BE2C (cell line): ENCODE data around the gene SNX24.

Source experiments
- DNase-seq: peaks from one replicate; pipeline ENCODE4 v3.0.0-alpha.2; 2020
- H3K27me3 ChIP-seq: fragments of 250-450 bp; sonication (Bioruptor Pico); 2 replicates; pipeline ENCODE4 v1.5.1; 2020; ENCODE audit warnings: mild to moderate bottlenecking
- H3K36me3 ChIP-seq: fragments of 250-450 bp; sonication (Bioruptor Pico); 2 replicates; pipeline ENCODE4 v1.5.1; 2020; ENCODE audit warnings: mild to moderate bottlenecking
- H3K4me1 ChIP-seq: fragments of 250-450 bp; sonication (Bioruptor Pico); 2 replicates; pipeline ENCODE4 v1.5.1; 2020
- H3K4me3 ChIP-seq: 2 replicates; pipeline ENCODE4 v1.5.1; 2011; ENCODE audit warnings: low read depth, low read length
- H3K9me3 ChIP-seq: fragments of 250-450 bp; sonication (Bioruptor Pico); 2 replicates; pipeline ENCODE4 v1.5.1; 2020
- TF ChIP-seq, protein P1 (sequence below): IDR thresholded peaks from 2 replicates; pipeline ENCODE4 v1.5.1; 2012; ENCODE audit warnings: mild to moderate bottlenecking, low read depth, low read length

The SNX24 gene

DNA sequence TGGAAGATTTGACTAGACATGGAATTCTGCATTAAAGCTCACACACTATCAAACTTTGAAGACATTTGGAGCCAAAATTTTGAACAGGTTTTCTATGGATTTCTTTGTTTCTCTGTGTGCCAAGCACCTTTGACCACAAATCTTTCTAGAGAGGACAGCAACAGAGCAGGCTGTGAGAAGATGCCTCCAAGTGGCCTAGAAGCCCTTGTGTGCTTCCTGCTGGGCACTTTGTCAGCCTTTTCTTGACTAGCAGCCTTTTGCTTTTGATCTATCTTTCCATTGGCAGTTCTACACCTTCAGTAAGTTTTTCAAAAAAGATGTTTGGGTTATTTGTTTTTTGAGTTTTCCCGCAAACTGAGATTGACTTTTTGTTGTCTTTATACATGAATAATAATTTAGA is 84.6 kb downstream of the SNX24 start:
- no peaks in the 10 kb centered on the region for H3K27me3 ChIP-seq
- H3K4me3 ChIP-seq = no peak overlapping the region
- H3K36me3 ChIP-seq = no peaks in the 10 kb centered on the region
- TF ChIP-seq, protein P1, sequence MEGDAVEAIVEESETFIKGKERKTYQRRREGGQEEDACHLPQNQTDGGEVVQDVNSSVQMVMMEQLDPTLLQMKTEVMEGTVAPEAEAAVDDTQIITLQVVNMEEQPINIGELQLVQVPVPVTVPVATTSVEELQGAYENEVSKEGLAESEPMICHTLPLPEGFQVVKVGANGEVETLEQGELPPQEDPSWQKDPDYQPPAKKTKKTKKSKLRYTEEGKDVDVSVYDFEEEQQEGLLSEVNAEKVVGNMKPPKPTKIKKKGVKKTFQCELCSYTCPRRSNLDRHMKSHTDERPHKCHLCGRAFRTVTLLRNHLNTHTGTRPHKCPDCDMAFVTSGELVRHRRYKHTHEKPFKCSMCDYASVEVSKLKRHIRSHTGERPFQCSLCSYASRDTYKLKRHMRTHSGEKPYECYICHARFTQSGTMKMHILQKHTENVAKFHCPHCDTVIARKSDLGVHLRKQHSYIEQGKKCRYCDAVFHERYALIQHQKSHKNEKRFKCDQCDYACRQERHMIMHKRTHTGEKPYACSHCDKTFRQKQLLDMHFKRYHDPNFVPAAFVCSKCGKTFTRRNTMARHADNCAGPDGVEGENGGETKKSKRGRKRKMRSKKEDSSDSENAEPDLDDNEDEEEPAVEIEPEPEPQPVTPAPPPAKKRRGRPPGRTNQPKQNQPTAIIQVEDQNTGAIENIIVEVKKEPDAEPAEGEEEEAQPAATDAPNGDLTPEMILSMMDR = no peak
- no peaks in the 10 kb centered on the region for H3K4me1 ChIP-seq
- no peaks in the 10 kb centered on the region for H3K9me3 ChIP-seq
- no peak for DNase-seq

DNA sequence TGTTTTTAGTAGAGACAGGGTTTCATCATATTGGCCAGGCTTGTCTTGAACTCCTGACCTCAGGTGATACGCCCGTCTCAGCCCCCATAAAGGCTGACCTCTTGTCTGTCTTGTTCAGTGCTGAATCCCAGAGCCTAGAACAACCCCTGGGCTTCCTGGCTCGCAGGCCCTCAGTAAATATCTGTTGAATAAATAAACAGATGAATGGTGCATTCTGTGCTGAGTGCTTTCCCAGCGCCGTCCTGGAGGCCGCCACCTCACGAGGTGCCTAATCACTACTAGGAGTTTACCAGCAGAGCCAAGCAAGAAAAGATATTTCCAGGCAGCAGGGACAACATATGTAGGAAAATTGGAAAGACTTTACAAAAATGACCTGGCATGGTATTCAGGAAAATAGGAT is 88.5 kb downstream of the SNX24 start:
- Histone ChIP-seq H3K9me3 (no peaks in the 10 kb centered on the region), H3K4me3 (no peak overlapping the region), H3K27me3 (no peaks in the 10 kb centered on the region), H3K36me3 (no peaks in the 10 kb centered on the region), H3K4me1 (no peaks in the 10 kb centered on the region)
- TF ChIP-seq, protein P1 = no peak
- no peak for DNase-seq

DNA sequence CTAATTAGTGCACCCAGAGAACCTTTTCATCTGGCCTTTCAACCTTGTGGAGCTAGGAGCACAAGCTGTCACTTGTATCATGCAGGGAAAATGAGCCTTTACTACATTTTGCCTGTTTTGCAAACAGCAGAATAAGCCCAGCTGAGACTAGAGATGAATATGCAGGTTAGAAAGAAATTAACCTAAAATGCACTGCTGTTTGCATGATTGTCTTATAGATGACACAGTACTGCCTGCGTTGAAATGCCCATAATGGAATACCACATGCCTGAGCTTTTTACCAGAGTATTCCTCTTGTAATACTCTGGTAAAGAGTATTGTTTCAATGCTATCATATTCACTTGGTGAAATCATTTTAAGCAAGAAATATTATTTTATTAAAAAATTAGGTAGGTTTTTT is 90.7 kb downstream of the SNX24 start:
- no peak for DNase-seq
- Histone ChIP-seq H3K4me1 (no peaks in the 10 kb centered on the region), H3K36me3 (no peaks in the 10 kb centered on the region), H3K4me3 (no peak overlapping the region), H3K9me3 (no peaks in the 10 kb centered on the region), H3K27me3 (no peaks in the 10 kb centered on the region)
- TF ChIP-seq, protein P1 = no peak

DNA sequence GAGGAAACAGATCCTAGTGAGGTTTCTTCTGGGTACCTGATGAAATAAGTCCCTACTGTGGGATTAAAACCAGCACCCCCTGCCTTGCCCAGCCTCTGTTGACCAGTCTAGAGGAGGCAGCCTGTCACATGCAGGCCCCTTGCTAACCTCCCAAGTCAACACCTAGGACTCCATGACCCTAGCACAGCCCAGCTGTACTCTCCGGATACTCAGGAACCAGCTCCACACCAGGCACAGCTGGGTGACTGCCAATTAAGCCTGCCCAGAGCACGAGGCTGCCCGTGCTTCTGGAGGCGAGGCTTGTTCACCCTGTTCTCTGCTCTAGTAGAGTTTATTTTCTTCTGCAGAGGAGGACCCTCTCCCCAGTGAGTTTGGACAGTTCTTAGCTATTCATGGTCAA is 92.5 kb downstream of the SNX24 start:
- no peaks in the 10 kb centered on the region for H3K27me3 ChIP-seq
- H3K4me3 ChIP-seq = no peak overlapping the region
- H3K9me3 ChIP-seq = no peaks in the 10 kb centered on the region; the same call in 1 of the 2 replicates
- TF ChIP-seq, protein P1 = no peak
- DNase-seq = no peak
- no peaks in the 10 kb centered on the region for H3K36me3 ChIP-seq
- no peaks in the 10 kb centered on the region for H3K4me1 ChIP-seq

DNA sequence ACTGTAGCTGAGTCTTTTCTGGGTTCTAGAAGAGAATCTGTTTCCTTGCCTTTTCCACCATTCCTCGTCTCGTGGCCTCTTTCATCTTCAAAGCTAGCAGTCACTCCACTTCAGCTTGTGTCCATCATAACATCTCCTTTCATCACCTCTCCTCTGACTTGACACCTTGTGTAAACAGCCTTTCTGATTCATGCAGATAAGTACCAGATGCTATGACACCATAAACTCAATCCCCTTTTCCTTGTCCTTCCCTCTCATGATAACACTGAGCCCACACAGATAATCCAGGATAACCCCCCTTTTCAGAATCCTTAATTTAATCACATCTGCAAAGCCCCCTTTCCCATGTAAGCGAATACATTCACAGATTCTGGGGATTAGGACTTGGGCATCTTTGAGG is 95.5 kb downstream of the SNX24 start:
- H3K4me3 ChIP-seq = no peak overlapping the region
- no peaks in the 10 kb centered on the region for H3K36me3 ChIP-seq
- no peaks in the 10 kb centered on the region for H3K4me1 ChIP-seq
- no peak for DNase-seq
- H3K27me3 ChIP-seq = no peaks in the 10 kb centered on the region
- H3K9me3 ChIP-seq = no peaks in the 10 kb centered on the region; the same call in 1 of the 2 replicates
- TF ChIP-seq, protein P1 = no peak

DNA sequence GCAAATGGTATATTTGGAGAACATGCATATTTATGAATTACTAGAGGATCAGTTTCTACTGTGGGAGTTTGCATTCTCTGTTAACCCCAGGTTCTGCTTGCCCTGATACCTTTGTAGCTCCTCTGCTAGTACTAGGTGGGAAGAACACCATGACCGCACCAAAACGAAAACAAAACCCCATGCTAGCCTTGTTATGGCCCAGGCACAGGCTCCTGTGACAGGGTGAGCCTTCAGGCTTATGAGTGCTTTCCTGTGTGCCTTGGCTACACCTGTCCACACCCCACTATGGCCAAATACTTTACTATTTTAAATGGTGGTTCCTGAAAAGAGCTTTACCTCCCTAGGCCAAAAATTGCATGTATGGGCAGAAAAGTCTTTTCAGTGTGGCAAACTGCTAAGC is 96.3 kb downstream of the SNX24 start:
- H3K9me3 ChIP-seq = no peaks in the 10 kb centered on the region; the same call in 1 of the 2 replicates
- no peaks in the 10 kb centered on the region for H3K36me3 ChIP-seq
- no peaks in the 10 kb centered on the region for H3K27me3 ChIP-seq
- H3K4me3 ChIP-seq = no peak overlapping the region
- DNase-seq = no peak
- H3K4me1 ChIP-seq = no peaks in the 10 kb centered on the region
- TF ChIP-seq, protein P1 = no peak
